Pancreas (tissue), 10 donors: Measurements from ENCODE around the gene PSME2. TPM values are rescaled to one million over a fixed set of nuclear protein-coding genes. Genes with fewer than 3 reads are reported as not detected.
A peak's percentile ranks its signal among the peaks of the same experiment; 100 is the strongest.

Experiments used
- ATAC-seq, 4 donors: fragments of 200-7000 bp; cut with Tn5 transposase; one replicate each; pipeline versions ENCODE4 v1.8.0 to v1.9.1; 2020; ENCODE audit warnings: mild to moderate bottlenecking in 4 of 4, moderate library complexity in 4 of 4
- DNase-seq, 6 donors: peaks; one replicate each; pipeline ENCODE4 v3.0.0-alpha.2; 2020
- FAIRE-seq: peaks from 2 replicates; lab custom pipeline; 2012; peaks lifted over from hg19 to GRCh38; lab: Jason Lieb, UNC
- H3K27ac ChIP-seq, 4 donors: fragments of 200-600 bp; sonication (generic); 1 replicate in 3 of 4; 2 replicates in 1 of 4; pipeline versions ENCODE4 v1.5.0 to v1.8.0; 2020
- H3K27me3 ChIP-seq, 4 donors: fragments of 200-600 bp; one replicate each; pipeline ENCODE4 v1.8.0; 2021
- H3K36me3 ChIP-seq, 3 donors: fragments of 200-600 bp; sonication (generic) in 1 of 3; one replicate each; pipeline versions ENCODE4 v1.5.0 to v1.8.0; 2020 to 2021
- H3K4me1 ChIP-seq, 3 donors: fragments of 200-600 bp; one replicate each; pipeline ENCODE4 v1.8.0; 2021
- H3K4me3 ChIP-seq, 4 donors: fragments of 200-600 bp; sonication (generic) in 2 of 4; one replicate each; pipeline versions ENCODE4 v1.5.0 to v1.8.0; 2020 to 2021
- H3K9me3 ChIP-seq, 4 donors: fragments of 200-600 bp; one replicate each; pipeline ENCODE4 v1.8.0; 2021
- CTCF ChIP-seq, 4 donors: fragments of 200-600 bp; sonication (generic) in 3 of 4; IDR thresholded peaks; one replicate each; pipeline versions ENCODE4 v1.5.0 to v1.8.0; 2021; ENCODE audit warnings: antibody characterized with exemption in 4 of 4
- WGBS, 2 donors: extraction: QIAGEN DNeasy Blood & Tissue Kit; methylation state at CpG; one replicate each; pipeline ENCODE4 v1.1.7; 2013; 5-methylcytosine and 5-hydroxymethylcytosine counted together
- intact Hi-C, 3 donors: fragments of 100-400 bp; cut with DNase I; formaldehyde crosslinking; loops; one replicate each; pipeline versions ENCODE4 v1.11.1 to v1.14.2; 2022
- polyA plus RNA-seq, 2 donors: library from polyadenylated mRNA; stranded (reverse); fragments of 200-250 nt; gene quantifications; one replicate each; pipeline ENCODE4 v1.2.3, GENCODE V29; 2013
- total RNA-seq, 6 donors: library from RNA; stranded (reverse); fragmentation: NEBNext Ultra II Directional in 4 of 6; extraction: Animal tissue kit (Norgen Biotek cat#: 25700) in 4 of 6; gene quantifications; one replicate each; pipeline versions ENCODE4 v1.2.1 to v1.2.4, GENCODE V29; 2021 to 2023
- donor health status: healthy with polysubstance abuse.
- donor health status: DM: no; HTN: no; CAD: no; lungs with moderate emphysema.
- donor health status: DM: no; HTN: no; CAD: no.
- donor health status: control.
- donor health status: control.
- donor health status: Bipolar disorder and iron deficiency.
- donor health status: DM: yes; HTN: yes; CAD: no.
- donor health status: DM: no; HTN: no; CAD: no.
- donor health status: DM: no; HTN: no; CAD: no.
- donor health status: DM: yes; HTN: yes; CAD: no.

PSME2 gene
- total and polyA plus RNA-seq, 8 donors: 33.9 to 285 (median 77.9) TPM

GRCh38 chr14:24187539-24187915, 41.1 kb upstream of the PSME2 start:
- no peaks in the 10 kb centered on the region for H3K9me3 ChIP-seq
- peaks cover 3 to 36% (median 26%) of the 10 kb centered on the region in 3 donors for H3K36me3 ChIP-seq
- no peaks in the 10 kb centered on the region for H3K27me3 ChIP-seq
- DNase-seq (peak in 1 of 6 donors; percentile 51), FAIRE-seq (no peak), ATAC-seq (no peak)
- peaks cover 0 to 11% (median 9%) of the 10 kb centered on the region in 3 donors for H3K4me1 ChIP-seq
- WGBS, 2 donors: 68 to 74% methylated on average over 2 of the region's 2 CpGs
- H3K4me3 ChIP-seq: peak overlapping the region in 2 of 4 donors; percentile 56 to 71
- intact Hi-C loops: no loop called here
- peak overlapping the region in 1 of 4 donors; percentile 62 for H3K27ac ChIP-seq
- TF ChIP-seq CTCF (IDR thresholded peaks at IDR 0.05): no peak

DNA sequence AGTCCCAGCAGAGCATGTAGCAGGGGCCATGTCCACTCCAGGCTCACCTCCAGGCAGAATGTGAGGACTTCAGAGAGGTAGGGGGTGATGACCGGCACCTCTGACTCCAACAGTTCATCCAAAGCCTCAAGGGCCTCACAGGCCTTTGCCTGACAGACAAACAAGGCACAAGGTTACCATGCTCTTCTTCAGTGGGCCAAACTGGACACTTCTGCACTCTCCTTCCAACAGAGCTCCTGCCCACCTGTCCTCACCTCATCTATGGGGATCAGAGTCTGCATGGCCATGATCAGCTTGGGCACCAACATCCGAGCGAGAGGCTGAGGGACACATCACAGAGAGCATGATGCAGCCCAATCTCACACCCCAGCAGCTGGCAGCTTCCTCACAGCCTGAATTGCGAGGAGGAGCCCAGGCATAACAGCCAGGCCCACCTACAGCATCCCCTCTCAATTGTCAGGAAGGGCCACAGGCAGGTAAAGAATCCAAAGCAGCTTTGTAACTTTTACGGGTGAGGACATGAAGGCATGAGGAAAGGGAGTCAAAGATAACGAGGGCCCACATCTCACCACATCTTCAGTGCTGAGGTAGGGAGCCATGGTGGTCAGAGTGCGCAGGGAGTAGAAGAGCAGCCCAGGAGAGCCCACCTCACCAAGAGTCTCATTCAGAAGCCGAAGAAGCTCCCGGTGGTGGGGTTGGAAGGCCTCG, 40.6 kb upstream of the PSME2 start:
- DNase-seq: peak in 1 of 6 donors; percentile 24
- peaks cover 3 to 37% (median 26%) of the 10 kb centered on the region in 3 donors for H3K36me3 ChIP-seq
- ATAC-seq: no peak
- no peak overlapping the region for H3K27ac ChIP-seq
- H3K9me3 ChIP-seq: no peaks in the 10 kb centered on the region
- WGBS, 2 donors: 81 to 89% methylated on average over 10 of the region's 10 CpGs
- no peaks in the 10 kb centered on the region for H3K27me3 ChIP-seq
- H3K4me3 ChIP-seq: no peak overlapping the region
- intact Hi-C loops: no loop called here
- FAIRE-seq: no peak
- TF ChIP-seq CTCF (IDR thresholded peaks at IDR 0.05): no peak
- peaks cover 0 to 11% (median 9%) of the 10 kb centered on the region in 3 donors for H3K4me1 ChIP-seq

DNA sequence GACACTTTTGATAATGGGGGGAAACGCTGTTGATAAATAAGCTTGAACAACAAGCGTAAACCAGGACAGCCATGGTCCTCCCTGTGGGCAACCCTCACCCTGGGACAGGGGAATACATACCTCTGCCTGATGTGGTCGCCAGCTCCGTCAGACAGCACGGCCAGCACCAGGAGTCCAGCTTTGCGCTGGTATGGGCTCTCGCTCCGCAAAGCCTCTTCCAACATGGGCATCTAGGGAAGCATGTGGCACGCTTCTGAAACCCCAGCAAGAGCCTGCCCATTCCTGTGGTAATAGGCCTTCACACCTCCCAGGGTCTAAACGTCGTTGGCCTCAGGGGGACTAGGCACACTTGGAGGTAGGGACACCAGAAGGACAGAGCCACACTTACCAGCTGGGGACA, 39.3 kb upstream of the PSME2 start:
- FAIRE-seq: no peak
- DNase-seq: peak in 1 of 6 donors; percentile 43
- Histone ChIP-seq H3K9me3 (no peaks in the 10 kb centered on the region), H3K27me3 (no peaks in the 10 kb centered on the region), H3K36me3 (peaks cover 3 to 47% (median 27%) of the 10 kb centered on the region in 3 donors), H3K27ac (no peak overlapping the region), H3K4me1 (peaks cover 0 to 11% (median 9%) of the 10 kb centered on the region in 3 donors), H3K4me3 (no peak overlapping the region)
- ATAC-seq: no peak
- intact Hi-C loops: no loop called here
- TF ChIP-seq CTCF (IDR thresholded peaks at IDR 0.05): no peak
- 86 to 92% methylated on average over 11 of the region's 11 CpGs for WGBS, 2 donors

- no peak for ATAC-seq
- H3K36me3 ChIP-seq: peaks cover 3 to 53% (median 34%) of the 10 kb centered on the region in 3 donors
These were observed 38.6 kb upstream of the PSME2 start for GRCh38 chr14:24185026-24185425.

More at GRCh38 chr14:24185026-24185425, 38.6 kb upstream of the PSME2 start:
- no peaks in the 10 kb centered on the region for H3K9me3 ChIP-seq
- H3K4me1 ChIP-seq: peaks cover 0 to 11% (median 9%) of the 10 kb centered on the region in 3 donors
- TF ChIP-seq CTCF (IDR thresholded peaks at IDR 0.05): no peak
- H3K27ac ChIP-seq: no peak overlapping the region
- DNase-seq: peak in 1 of 6 donors; percentile 26
- H3K27me3 ChIP-seq: no peaks in the 10 kb centered on the region
- WGBS, 2 donors: 91 to 94% methylated on average over 7 of the region's 7 CpGs
- no peak for FAIRE-seq
- intact Hi-C loops: no loop called here
- H3K4me3 ChIP-seq: no peak overlapping the region
